ENCODE measurements around the gene SLC1A3.

The SLC1A3 gene

DNA sequence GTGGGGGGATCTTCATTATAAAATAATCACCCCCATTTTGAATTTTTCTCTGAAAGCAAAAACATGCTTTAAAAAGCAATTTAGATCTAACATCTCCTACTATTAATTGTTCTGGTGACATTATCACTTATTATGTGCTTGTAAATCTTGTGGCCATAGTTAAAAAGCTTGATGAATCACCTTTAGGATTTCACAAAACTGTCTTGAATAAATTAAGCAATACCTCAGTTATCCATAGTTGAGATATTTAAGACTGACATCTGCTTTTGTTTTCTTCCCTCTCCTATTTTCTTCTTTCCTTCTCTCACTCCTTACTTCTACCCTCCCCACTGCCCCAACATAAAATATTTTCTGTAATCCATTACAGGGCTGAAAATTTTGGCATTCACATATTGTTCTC is 84.8 kb downstream of the SLC1A3 start:
- TF ChIP-seq, protein P1, sequence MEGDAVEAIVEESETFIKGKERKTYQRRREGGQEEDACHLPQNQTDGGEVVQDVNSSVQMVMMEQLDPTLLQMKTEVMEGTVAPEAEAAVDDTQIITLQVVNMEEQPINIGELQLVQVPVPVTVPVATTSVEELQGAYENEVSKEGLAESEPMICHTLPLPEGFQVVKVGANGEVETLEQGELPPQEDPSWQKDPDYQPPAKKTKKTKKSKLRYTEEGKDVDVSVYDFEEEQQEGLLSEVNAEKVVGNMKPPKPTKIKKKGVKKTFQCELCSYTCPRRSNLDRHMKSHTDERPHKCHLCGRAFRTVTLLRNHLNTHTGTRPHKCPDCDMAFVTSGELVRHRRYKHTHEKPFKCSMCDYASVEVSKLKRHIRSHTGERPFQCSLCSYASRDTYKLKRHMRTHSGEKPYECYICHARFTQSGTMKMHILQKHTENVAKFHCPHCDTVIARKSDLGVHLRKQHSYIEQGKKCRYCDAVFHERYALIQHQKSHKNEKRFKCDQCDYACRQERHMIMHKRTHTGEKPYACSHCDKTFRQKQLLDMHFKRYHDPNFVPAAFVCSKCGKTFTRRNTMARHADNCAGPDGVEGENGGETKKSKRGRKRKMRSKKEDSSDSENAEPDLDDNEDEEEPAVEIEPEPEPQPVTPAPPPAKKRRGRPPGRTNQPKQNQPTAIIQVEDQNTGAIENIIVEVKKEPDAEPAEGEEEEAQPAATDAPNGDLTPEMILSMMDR (IDR thresholded peaks at IDR 0.05; ENCODE audit: unreplicated experiment in 3 of 3): no peak
- peaks cover 22% of the 10 kb centered on the region for H3K27me3 Mint-ChIP-seq (ENCODE audit: low read depth)
- peak overlapping the region; percentile 23 to 83 (median 82) for H3K27ac Mint-ChIP-seq
- peaks cover 39% of the 10 kb centered on the region for H3K4me1 Mint-ChIP-seq
- H3K4me3 Mint-ChIP-seq: peak overlapping the region; percentile 24 to 57 (median 25)
- no peaks in the 10 kb centered on the region for H3K9me3 Mint-ChIP-seq
- no peaks in the 10 kb centered on the region for H3K36me3 Mint-ChIP-seq (ENCODE audit: low read depth)

DNA sequence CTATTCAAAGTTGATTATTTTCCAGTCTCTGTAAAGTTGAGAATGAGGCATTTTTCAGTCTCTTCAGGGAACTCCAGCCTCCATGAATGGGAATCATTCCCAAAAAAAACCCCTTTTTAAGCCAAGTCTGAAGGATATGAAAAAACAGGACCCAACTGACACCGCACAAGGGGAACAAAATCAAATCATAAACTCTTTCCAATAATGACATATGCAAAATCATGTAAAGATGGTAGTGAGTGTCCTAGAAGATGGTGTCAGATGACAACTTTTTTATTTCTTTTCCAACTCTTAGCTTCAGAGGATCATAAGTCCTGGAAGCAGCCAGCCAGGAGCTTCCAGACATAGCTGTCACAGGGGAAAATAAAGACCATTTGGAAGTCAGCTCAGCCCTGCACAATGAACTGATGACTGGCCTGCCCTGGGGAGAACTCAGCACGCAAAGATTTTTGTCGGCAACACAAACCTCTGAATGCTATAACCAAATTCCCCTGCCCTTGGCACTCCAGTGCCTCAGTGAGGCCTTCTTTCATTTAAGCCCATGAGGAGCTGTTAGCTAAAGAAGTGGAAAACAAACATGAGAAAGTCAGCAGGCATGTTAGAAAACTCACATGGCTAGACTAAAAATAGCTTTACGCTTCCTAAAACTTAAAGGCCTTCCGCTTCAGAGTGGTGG is 85.4 kb downstream of the SLC1A3 start:
- peak overlapping the region; percentile 23 to 83 (median 82) for H3K27ac Mint-ChIP-seq
- TF ChIP-seq, protein P1 (IDR thresholded peaks at IDR 0.05; ENCODE audit: unreplicated experiment in 3 of 3): no peak
- no peaks in the 10 kb centered on the region for H3K36me3 Mint-ChIP-seq (ENCODE audit: low read depth)
- H3K4me1 Mint-ChIP-seq: peaks cover 39% of the 10 kb centered on the region
- H3K9me3 Mint-ChIP-seq: no peaks in the 10 kb centered on the region
- H3K27me3 Mint-ChIP-seq (ENCODE audit: low read depth): peaks cover 22% of the 10 kb centered on the region
- H3K4me3 Mint-ChIP-seq: peak overlapping the region; percentile 25 to 59 (median 57)

DNA sequence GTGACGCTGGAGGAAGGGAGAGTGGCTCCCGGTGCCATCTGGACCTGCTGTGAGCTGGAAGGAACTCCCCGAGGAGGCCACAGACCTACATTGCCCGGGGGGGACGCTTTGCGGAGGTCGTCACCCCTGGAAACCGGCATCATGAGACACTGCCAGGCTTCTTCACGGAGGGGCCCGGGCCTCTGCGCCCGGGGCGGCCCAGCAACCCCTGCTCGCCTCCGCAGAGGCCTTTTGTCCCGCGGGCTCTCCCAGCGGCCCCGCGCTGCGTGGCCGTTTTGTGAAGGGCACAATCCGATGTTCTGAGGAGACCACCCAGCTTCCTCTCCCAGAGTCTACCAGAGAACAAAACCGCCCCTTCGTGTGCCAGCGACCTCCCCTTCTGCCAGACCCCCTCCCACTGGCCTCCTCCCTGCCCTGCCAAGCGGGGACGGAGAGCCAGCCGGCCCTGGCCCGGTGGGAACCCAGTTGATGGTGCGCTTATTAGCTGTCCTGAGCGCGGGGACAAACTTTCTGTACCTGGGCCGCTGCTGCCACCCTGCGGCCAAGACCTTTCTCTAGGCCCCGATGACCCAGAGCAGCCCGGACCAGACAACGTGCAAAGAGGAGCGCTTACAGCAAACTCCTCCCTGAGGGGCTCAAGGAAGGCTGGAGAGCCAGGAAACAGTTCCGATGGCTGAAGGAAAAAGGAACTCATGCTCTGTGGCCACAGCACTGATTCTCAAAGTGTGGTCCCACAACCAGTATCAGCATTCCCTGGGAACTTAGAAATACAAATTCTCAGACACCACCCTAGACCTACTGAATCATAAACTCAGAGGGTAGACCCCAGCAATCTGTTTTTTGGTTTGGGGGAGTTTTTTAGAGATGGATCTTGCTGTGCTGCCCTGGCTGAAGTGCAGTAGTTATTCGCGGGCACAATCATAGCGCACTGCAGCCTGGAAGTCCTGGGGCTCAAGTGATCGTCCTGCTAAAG is 86.7 kb downstream of the SLC1A3 start:
- H3K27ac Mint-ChIP-seq: no peak overlapping the region
- no peaks in the 10 kb centered on the region for H3K36me3 Mint-ChIP-seq (ENCODE audit: low read depth)

DNA sequence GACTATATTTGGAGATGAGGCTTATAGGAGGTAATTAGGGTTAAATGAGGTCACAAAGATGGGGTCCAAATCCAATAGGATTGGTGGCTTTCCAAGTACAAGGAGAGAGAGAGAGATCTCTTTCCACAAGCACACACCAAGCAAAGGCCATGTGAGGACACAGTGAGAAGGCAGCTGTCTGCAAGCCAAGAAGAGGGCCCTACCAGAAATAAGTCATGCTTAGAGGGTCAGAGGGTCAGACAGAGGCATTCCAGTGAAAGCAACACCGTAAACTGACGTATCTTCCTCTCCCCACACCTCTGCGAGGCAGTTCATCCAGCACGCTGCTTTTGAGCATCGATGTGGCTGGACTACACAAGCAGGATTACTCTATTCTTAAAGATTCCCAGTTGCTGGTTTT is 87.9 kb downstream of the SLC1A3 start:
- Mint-ChIP-seq H3K4me3 (no peak overlapping the region), H3K4me1 (peaks cover 31% of the 10 kb centered on the region), H3K9me3 (no peaks in the 10 kb centered on the region), H3K27me3 (ENCODE audit: low read depth) (peaks cover 17% of the 10 kb centered on the region), H3K36me3 (ENCODE audit: low read depth) (no peaks in the 10 kb centered on the region), H3K27ac (no peak overlapping the region)
- TF ChIP-seq, protein P1 (IDR thresholded peaks at IDR 0.05; ENCODE audit: unreplicated experiment in 3 of 3): no peak

More for the DNA sequence above, 86.7 kb downstream of the SLC1A3 start:
- H3K9me3 Mint-ChIP-seq: no peaks in the 10 kb centered on the region
- peaks cover 22% of the 10 kb centered on the region for H3K27me3 Mint-ChIP-seq (ENCODE audit: low read depth)
- TF ChIP-seq, protein P1 (IDR thresholded peaks at IDR 0.05; ENCODE audit: unreplicated experiment in 3 of 3): peak; percentile 60 to 75 (median 65)
- H3K4me3 Mint-ChIP-seq: peak overlapping the region; percentile 45 to 63 (median 55)
- H3K4me1 Mint-ChIP-seq: peaks cover 39% of the 10 kb centered on the region

DNA sequence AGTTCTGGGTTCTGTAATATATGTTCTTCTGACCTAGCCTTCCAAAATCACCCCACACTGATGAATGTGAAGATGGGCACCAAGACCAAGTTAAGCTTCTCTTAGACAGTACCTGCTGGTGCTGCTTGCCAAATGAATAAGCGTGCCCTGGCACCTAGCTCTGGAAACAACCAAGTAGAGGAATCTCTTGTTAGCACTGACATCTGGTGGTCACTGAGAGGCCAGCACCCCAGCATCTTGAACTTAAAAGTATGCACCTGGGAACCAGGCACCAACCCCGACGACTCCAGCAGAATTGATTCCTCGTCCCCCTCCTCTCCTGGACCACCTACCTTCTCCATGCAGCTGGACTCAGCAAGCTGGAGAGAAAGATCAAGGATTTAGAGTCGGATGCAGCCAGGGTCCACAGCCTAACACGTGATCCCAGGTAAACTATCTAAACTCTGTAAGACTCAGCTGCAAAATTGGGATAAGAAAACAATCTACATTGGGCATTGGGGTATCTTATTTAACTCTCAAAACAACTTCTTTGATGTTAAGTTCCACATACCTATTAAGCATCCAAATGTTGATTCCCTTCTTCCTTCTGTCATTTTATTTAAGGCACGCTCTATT is 89.8 kb downstream of the SLC1A3 start:
- Mint-ChIP-seq H3K4me1 (peaks cover 17% of the 10 kb centered on the region), H3K27ac (no peak overlapping the region), H3K27me3 (ENCODE audit: low read depth) (peaks cover 17% of the 10 kb centered on the region), H3K4me3 (no peak overlapping the region), H3K9me3 (no peaks in the 10 kb centered on the region), H3K36me3 (ENCODE audit: low read depth) (no peaks in the 10 kb centered on the region)
- TF ChIP-seq, protein P1 (IDR thresholded peaks at IDR 0.05; ENCODE audit: unreplicated experiment in 3 of 3): peak; percentile 68 to 79 (median 77)
